Measurements from ENCODE around the gene INKA2. TPM values are rescaled to one million over a fixed set of nuclear protein-coding genes. Genes with fewer than 3 reads are reported as not detected.
A peak's percentile ranks its signal among the peaks of the same experiment; 100 is the strongest.

Gene INKA2
- total RNA-seq, 4 donors from 2014 or later: 4.1 to 7.3 (median 5.2) TPM

DNA sequence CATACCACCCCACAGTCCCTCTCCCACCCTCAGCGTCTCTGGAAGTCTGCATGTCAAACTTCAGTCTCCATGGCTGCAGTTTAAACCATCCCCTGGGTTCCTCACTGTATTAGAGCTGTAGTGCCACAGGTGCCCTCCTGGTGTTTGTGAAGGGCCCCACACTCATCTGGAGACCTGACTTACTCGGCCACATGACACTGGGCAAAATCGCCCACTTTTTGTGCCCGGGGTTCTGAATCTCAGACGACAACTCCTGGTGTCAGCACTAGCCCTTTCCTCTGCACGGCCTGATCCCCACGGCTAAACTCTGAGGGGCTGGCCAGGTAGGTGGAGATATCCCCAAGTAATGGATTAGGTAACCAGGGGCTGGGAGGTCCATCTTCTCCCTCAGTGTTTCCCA is 6.5 kb downstream of the INKA2 start:
- TF ChIP-seq CTCF (IDR thresholded peaks at IDR 0.05) (no peak), EP300 (IDR thresholded peaks at IDR 0.05) (no peak), POLR2AphosphoS5 (IDR thresholded peaks at IDR 0.05) (no peak), POLR2A (IDR thresholded peaks at IDR 0.05) (no peak)
- DNase-seq (ENCODE audit: low spot score in 2 of 2): peak in 1 of 2 donors; percentile 65
- no peak overlapping the region for H3K27ac ChIP-seq

GRCh38 chr1:111731956-111732355 is 7.2 kb downstream of the INKA2 start:
- no peaks in the 10 kb centered on the region for H3K27me3 ChIP-seq
- no peak for TF ChIP-seq EP300 (IDR thresholded peaks at IDR 0.05)
- TF ChIP-seq CTCF (IDR thresholded peaks at IDR 0.05): no peak
- no peak for TF ChIP-seq POLR2A (IDR thresholded peaks at IDR 0.05)
- TF ChIP-seq POLR2AphosphoS5 (IDR thresholded peaks at IDR 0.05): no peak
- 71% methylated on average over 6 of the region's 6 CpGs for WGBS
- H3K27ac ChIP-seq: no peak overlapping the region
- H3K36me3 ChIP-seq: peaks cover 9% of the 10 kb centered on the region
- peaks cover 50% of the 10 kb centered on the region for H3K4me1 ChIP-seq
- H3K9me3 ChIP-seq: no peaks in the 10 kb centered on the region
- peak in 1 of 2 donors; percentile 65 for DNase-seq (ENCODE audit: low spot score in 2 of 2)
- no peak overlapping the region for H3K4me3 ChIP-seq

More for the DNA sequence above, 6.5 kb downstream of the INKA2 start:
- Histone ChIP-seq H3K4me3 (no peak overlapping the region), H3K27me3 (no peaks in the 10 kb centered on the region), H3K9me3 (no peaks in the 10 kb centered on the region), H3K4me1 (peaks cover 58% of the 10 kb centered on the region), H3K36me3 (peaks cover under 1% of the 10 kb centered on the region)
- WGBS: 94% methylated on average over 2 of the region's 7 CpGs

DNA sequence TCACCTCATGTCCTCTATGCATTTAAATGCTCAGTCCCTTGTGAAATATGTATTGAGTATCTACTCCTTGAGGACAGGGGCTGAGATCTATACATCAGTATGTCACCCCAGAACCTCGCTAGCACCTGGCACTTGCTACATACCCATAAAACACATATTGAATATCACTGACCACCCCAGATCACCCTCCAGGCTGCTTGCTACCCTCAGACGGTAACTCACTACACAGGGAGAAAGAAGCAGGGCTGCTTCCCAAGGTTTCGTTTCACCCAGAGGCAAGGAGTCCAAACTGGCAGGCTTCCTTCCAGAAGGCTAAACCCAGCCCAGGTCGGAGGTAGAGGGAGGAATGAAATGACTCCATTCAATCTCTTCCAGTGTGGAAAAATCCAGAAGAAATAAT is 8.5 kb downstream of the INKA2 start:
- 58% methylated on average over 4 of the region's 4 CpGs for WGBS
- no peak for TF ChIP-seq CTCF (IDR thresholded peaks at IDR 0.05)
- TF ChIP-seq EP300 (IDR thresholded peaks at IDR 0.05): no peak
- TF ChIP-seq POLR2A (IDR thresholded peaks at IDR 0.05): no peak
- TF ChIP-seq POLR2AphosphoS5 (IDR thresholded peaks at IDR 0.05): no peak
- no peak for DNase-seq (ENCODE audit: low spot score in 2 of 2)
- no peak overlapping the region for H3K4me3 ChIP-seq
- H3K27me3 ChIP-seq: no peaks in the 10 kb centered on the region
- H3K9me3 ChIP-seq: no peaks in the 10 kb centered on the region
- peaks cover 17% of the 10 kb centered on the region for H3K36me3 ChIP-seq
- peaks cover 44% of the 10 kb centered on the region for H3K4me1 ChIP-seq
- no peak overlapping the region for H3K27ac ChIP-seq

DNA sequence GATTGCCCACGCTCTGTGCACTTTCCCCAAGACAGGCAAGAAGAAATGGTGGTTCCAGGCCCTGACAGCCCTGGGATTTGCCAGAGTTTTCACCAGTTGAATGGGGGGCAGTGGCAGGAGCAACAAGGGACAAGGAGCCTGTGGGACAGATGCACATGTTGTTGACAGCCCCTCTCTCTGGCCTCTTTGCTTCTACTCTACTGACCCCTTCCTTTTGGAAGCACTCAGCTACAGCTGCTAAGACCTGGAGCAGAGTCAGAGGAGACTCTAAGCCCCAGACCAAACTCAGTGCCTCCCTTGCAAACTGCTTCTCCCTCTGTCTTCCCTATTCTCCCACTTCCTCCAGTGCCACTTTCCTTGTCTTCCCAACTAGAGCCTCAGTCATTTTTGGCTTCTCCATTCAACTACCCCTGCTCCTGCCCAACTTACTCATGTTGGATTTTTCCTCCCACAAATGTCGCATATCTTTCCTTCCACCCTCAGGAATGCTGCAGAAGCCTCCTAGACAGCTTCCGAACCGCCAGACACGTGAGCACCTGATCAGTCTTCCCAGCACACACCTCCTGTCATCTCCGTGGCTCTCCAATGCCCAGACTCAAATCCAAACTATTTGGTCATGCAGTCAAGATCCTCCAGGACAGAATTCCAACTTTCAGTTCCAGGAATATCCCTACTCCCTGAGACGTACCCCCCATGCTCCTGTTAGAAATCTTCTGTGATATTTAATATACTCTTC is 9.1 kb downstream of the INKA2 start:
- Histone ChIP-seq H3K36me3 (peaks cover 17% of the 10 kb centered on the region), H3K4me1 (peaks cover 43% of the 10 kb centered on the region), H3K27me3 (no peaks in the 10 kb centered on the region), H3K9me3 (no peaks in the 10 kb centered on the region), H3K4me3 (no peak overlapping the region), H3K27ac (no peak overlapping the region)
- 53% methylated on average over 7 of the region's 7 CpGs for WGBS
- TF ChIP-seq POLR2AphosphoS5 (IDR thresholded peaks at IDR 0.05) (no peak), CTCF (IDR thresholded peaks at IDR 0.05) (no peak), POLR2A (IDR thresholded peaks at IDR 0.05) (no peak), EP300 (IDR thresholded peaks at IDR 0.05) (no peak)
- DNase-seq (ENCODE audit: low spot score in 2 of 2): no peak

GRCh38 chr1:111729271-111729921 is 9.8 kb downstream of the INKA2 start:
- DNase-seq (ENCODE audit: low spot score in 2 of 2): peak in 1 of 2 donors; percentile 65
- Histone ChIP-seq H3K36me3 (peaks cover 17% of the 10 kb centered on the region), H3K27ac (no peak overlapping the region), H3K4me1 (peaks cover 40% of the 10 kb centered on the region), H3K9me3 (no peaks in the 10 kb centered on the region), H3K27me3 (no peaks in the 10 kb centered on the region), H3K4me3 (no peak overlapping the region)
- no peak for TF ChIP-seq POLR2A (IDR thresholded peaks at IDR 0.05)
- no peak for TF ChIP-seq EP300 (IDR thresholded peaks at IDR 0.05)
- TF ChIP-seq CTCF (IDR thresholded peaks at IDR 0.05): no peak
- TF ChIP-seq POLR2AphosphoS5 (IDR thresholded peaks at IDR 0.05): no peak
- 64% methylated on average over 8 of the region's 8 CpGs for WGBS
